Endothelial cell of umbilical vein (primary cell): ENCODE data around the gene ACTR8. TPM values are rescaled to one million over a fixed set of nuclear protein-coding genes. Genes with fewer than 3 reads are reported as not detected.

ENCODE experiments used
- BruUV-seq: library from RNA; stranded (reverse); fragments of 400-500 nt; replicated peaks from 2 replicates; lab custom pipeline; 2021; lab: Mats Ljungman, UMichigan
- CTCF ChIA-PET: fragments of 300-600, 350-600 bp; sonication (Branson Sonifier 250); formaldehyde crosslinking; loops from one replicate; lab custom pipeline; 2021; ENCODE audit warnings: antibody characterized with exemption, inconsistent platforms; lab: Charles Lee
- POLR2A ChIA-PET: fragments of 300-600, 350-600 bp; sonication (Branson Sonifier 250); formaldehyde crosslinking; loops from one replicate; lab custom pipeline; 2021; ENCODE audit warnings: antibody characterized with exemption, inconsistent platforms; lab: Charles Lee
- DNase-seq: peaks from one replicate; pipeline ENCODE4 v3.0.0-alpha.2; 2011; ENCODE audit warnings: low read depth, low spot score
- FAIRE-seq: peaks from 2 replicates; lab custom pipeline; 2011; peaks lifted over from hg19 to GRCh38; lab: Jason Lieb, UNC
- H2AFZ ChIP-seq: 2 replicates; pipeline ENCODE4 v1.6.0; 2012; ENCODE audit warnings: low read depth, low read length, control low read depth, inconsistent platforms
- H3K27ac ChIP-seq: 2 replicates; pipeline ENCODE4 v1.5.1; 2011; ENCODE audit warnings: low read depth, mild to moderate bottlenecking, control low read depth, low read length, moderate library complexity; ENCODE audit not compliant: insufficient read depth
- H3K27me3 ChIP-seq, 2 experiments: 2 replicates each; pipeline versions ENCODE4 v1.6.0 to v1.6.1; 2011; ENCODE audit warnings: low read length in 2 of 2, mixed read lengths in 1 of 2; ENCODE audit not compliant: control insufficient read depth in 2 of 2, insufficient read depth in 2 of 2
- H3K36me3 ChIP-seq, 2 experiments: 2 replicates in 1 of 2; 3 replicates in 1 of 2; pipeline ENCODE4 v1.5.1; 2011; ENCODE audit warnings: low read length in 2 of 2, mild to moderate bottlenecking in 1 of 2, moderate library complexity in 1 of 2; ENCODE audit not compliant: control insufficient read depth in 2 of 2, insufficient read depth in 2 of 2; ENCODE audit errors: extremely low read depth in 1 of 2
- H3K4me1 ChIP-seq: 3 replicates; pipeline ENCODE4 v1.5.1; 2011; ENCODE audit warnings: mild to moderate bottlenecking, low read length; ENCODE audit not compliant: control insufficient read depth, insufficient read depth; ENCODE audit errors: extremely low read depth
- H3K4me2 ChIP-seq: 2 replicates; pipeline ENCODE4 v1.6.1; 2011; ENCODE audit warnings: low read length, control low read depth, mixed read lengths; ENCODE audit not compliant: insufficient read depth
- H3K4me3 ChIP-seq, 3 experiments: fragments of 200-600 bp in 1 of 3; sonication (generic), shearing (Covaris generic) in 1 of 3; replicated peaks in 1 of 3; 2 replicates each; pipeline ENCODE4 v1.5.1; 2011 to 2016; ENCODE audit warnings: control low read depth in 3 of 3, low read length in 3 of 3, mild to moderate bottlenecking in 2 of 3, inconsistent platforms in 1 of 3, low read depth in 1 of 3, moderate library complexity in 1 of 3; ENCODE audit not compliant: insufficient read depth in 1 of 3
- H3K79me2 ChIP-seq: 2 replicates; pipeline ENCODE4 v1.6.0; 2012; ENCODE audit warnings: low read length, inconsistent platforms; ENCODE audit not compliant: control insufficient read depth, insufficient read depth
- H3K9ac ChIP-seq: replicated peaks from 2 replicates; pipeline ENCODE3; 2011; ENCODE audit warnings: low read length, control low read depth; ENCODE audit not compliant: insufficient read depth; ENCODE audit errors: extremely low read depth
- H3K9me1 ChIP-seq: replicated peaks from 3 replicates; pipeline ENCODE4 v1.6.0; 2011; ENCODE audit warnings: mild to moderate bottlenecking, low read length; ENCODE audit not compliant: control insufficient read depth, insufficient read depth; ENCODE audit errors: extremely low read depth
- H3K9me3 ChIP-seq: replicated peaks from 2 replicates; pipeline ENCODE4 v1.5.1; 2012; ENCODE audit warnings: low read length, inconsistent platforms; ENCODE audit not compliant: control insufficient read depth, insufficient read depth
- H4K20me1 ChIP-seq: replicated peaks from 2 replicates; pipeline ENCODE3; 2011; ENCODE audit warnings: mild to moderate bottlenecking, low read length; ENCODE audit not compliant: control insufficient read depth, insufficient read depth; ENCODE audit errors: extremely low read depth
- CTCF ChIP-seq, 2 donors: IDR thresholded peaks; 1 replicate in 1 of 2; 2 replicates in 1 of 2; pipeline ENCODE4 v1.5.1; 2011; ENCODE audit warnings: low read length in 2 of 2, mild to moderate bottlenecking in 2 of 2, moderate library complexity in 2 of 2, control low read depth in 1 of 2, inconsistent platforms in 1 of 2, low read depth in 1 of 2; ENCODE audit not compliant: insufficient read depth in 1 of 2; ENCODE audit errors: extremely low read depth in 1 of 2
- EZH2 ChIP-seq: IDR thresholded peaks from 2 replicates; pipeline ENCODE4 v1.6.1; 2012; ENCODE audit warnings: borderline replicate concordance, low read depth, mild to moderate bottlenecking, moderate library complexity, low read length, inconsistent platforms; ENCODE audit not compliant: severe bottlenecking
- GATA2 ChIP-seq: IDR thresholded peaks from 2 replicates; pipeline ENCODE4 v1.7.0; 2011; ENCODE audit warnings: low read depth, mild to moderate bottlenecking, moderate library complexity, mixed read lengths, low read length; ENCODE audit not compliant: insufficient read length, insufficient read depth
- JUN ChIP-seq: IDR thresholded peaks from 2 replicates; pipeline ENCODE4 v1.6.1; 2011; ENCODE audit warnings: borderline replicate concordance, low read depth; ENCODE audit not compliant: insufficient read length, insufficient read depth
- MAX ChIP-seq: IDR thresholded peaks from 2 replicates; pipeline ENCODE4 v1.6.1; 2011; ENCODE audit not compliant: insufficient read depth, insufficient read length
- MYC ChIP-seq: IDR thresholded peaks from one replicate; pipeline ENCODE4 v1.6.1; 2011; ENCODE audit warnings: mild to moderate bottlenecking, low read depth, low read length
- POLR2A ChIP-seq: IDR thresholded peaks from 2 replicates; pipeline ENCODE4 v1.6.1; 2012; ENCODE audit warnings: low read depth, mild to moderate bottlenecking, control low read depth, low read length
- POLR2AphosphoS5 ChIP-seq: IDR thresholded peaks from 2 replicates; pipeline ENCODE4 v1.6.1; 2012; ENCODE audit warnings: low read depth, mild to moderate bottlenecking, control low read depth, low read length, moderate library complexity; ENCODE audit not compliant: insufficient read depth
- dilution Hi-C: fragments of 300-500 bp; cut with MboI; formaldehyde crosslinking; loops from one replicate; pipeline ENCODE4 v1.15.0; 2019; ENCODE audit warnings: low sequenced_read_pairs; ENCODE audit not compliant: extremely low pct_ligation_motif_present
- intact Hi-C: fragments of 100-400 bp; cut with micrococcal nuclease; formaldehyde crosslinking; loops from one replicate; pipeline ENCODE4 v1.10.0; 2022
- polyA plus RNA-seq, 4 experiments: library from polyadenylated mRNA; depleted of rRNA in 3 of 4; stranded (reverse) in 3 of 4; unstranded in 1 of 4; fragments of >200 nt; gene quantifications; 2 replicates each; pipeline versions ENCODE4 v1.2.1 to v1.2.3, GENCODE V29; 2011 to 2012; ENCODE audit warnings: missing spikeins in 1 of 4
- total RNA-seq: library from RNA; stranded (reverse); gene quantifications from 2 replicates; pipeline ENCODE4 v1.2.3, GENCODE V29; 2021

The ACTR8 gene
- total and polyA plus RNA-seq, 2 donors (not counting 3 experiments of a cell fraction or from before 2014, with no cell fraction given): 14.4 to 42.0 TPM

DNA sequence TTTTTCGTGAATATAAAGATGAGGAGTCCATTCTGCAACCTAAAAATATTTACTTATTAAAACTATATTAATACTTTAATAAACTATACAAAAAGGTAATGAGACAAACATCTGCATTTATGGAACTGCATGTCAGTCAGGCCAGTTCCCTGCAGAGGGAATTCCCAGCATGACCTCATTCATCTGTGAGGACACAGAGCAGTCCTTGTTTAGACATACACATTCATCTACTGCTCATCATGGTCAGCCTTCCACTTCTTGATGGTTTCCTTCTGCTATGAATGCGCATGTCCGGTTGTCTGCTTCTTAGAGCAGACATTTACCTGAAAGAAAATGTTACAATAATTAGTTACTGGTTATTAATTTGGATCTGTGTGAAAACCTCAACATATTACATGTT is 3.3 kb upstream of the ACTR8 start:
- Histone ChIP-seq H4K20me1 (no peaks in the 10 kb centered on the region), H3K79me2 (peaks cover 27% of the 10 kb centered on the region), H3K27me3 (no peaks in the 10 kb centered on the region), H3K9me1 (no peaks in the 10 kb centered on the region), H3K9ac (no peak overlapping the region), H3K27ac (no peak overlapping the region), H2AFZ (no peak overlapping the region), H3K4me2 (no peak overlapping the region), H3K9me3 (no peaks in the 10 kb centered on the region), H3K4me1 (peaks cover 14% of the 10 kb centered on the region), H3K4me3 (no peak overlapping the region), H3K36me3 (peaks cover 6 to 8% of the 10 kb centered on the region in 2 experiments)
- intact Hi-C loops (no loop called here), dilution Hi-C loops (no loop called here)
- ChIA-PET POLR2A (no interaction called here), CTCF (no interaction called here)
- TF ChIP-seq POLR2A (no peak), CTCF (IDR thresholded peaks at IDR 0.05; ENCODE audit: extremely low read depth in 1 of 2, insufficient read depth in 1 of 2, low read depth in 1 of 2, low read length in 2 of 2) (no peak), EZH2 (no peak), JUN (no peak), GATA2 (no peak), MYC (no peak), POLR2AphosphoS5 (no peak), MAX (no peak)
- FAIRE-seq (no peak), DNase-seq (no peak)
- no TSS peak for BruUV-seq
